GM21576 (cell line): ENCODE data around the gene LAMP2.

ENCODE experiments used
- ATAC-seq: cut with Tn5 transposase; IDR thresholded peaks from one replicate; pipeline ENCODE4 v1.9.1; 2021; ENCODE audit warnings: mild to moderate bottlenecking, moderate library complexity; ENCODE audit not compliant: unreplicated experiment

Gene LAMP2

DNA sequence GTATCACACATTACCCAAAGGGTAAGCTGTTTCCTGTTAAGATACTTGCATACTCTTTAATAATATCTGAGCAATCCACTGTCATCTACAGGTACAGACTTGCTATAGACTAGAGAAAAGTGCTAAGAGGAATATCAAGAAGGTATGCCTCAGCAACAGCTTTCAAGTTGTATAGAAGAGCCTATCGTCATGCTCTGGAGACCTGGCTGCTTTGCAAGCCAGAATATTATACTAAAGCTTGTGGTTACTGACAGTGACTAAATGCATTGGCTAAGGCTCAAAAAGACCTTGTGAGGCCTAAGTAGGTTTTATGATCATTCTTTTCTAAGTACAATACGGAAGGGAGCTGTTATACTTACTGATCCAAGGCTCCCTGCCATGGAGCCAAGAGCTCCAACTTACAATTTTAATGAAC, 11.3 kb downstream of the LAMP2 start:
- ATAC-seq, result peak; percentile 87

DNA sequence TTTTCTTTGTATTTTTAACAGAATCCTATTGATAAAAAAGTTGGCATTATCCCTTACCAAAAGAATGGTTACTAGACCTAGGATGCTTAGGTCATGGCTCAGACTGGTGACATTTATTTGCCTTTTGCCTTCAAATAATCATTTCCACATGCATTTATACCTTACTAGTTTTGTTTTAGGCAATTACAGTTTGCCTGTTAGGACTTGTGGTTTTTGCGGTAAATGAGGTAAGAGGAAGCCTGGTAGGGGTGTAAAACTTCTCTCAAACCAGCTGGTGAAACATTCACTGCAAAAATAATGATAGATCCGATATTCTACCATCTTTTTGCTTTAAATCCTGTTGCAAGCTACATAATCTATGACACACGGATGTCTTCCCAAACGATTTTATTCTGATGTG, 12.1 kb downstream of the LAMP2 start:
- peak; percentile 36 for ATAC-seq

- no peak for ATAC-seq
Measured at GRCh38 chrX:120453985-120454384, 15.1 kb downstream of the LAMP2 start.

DNA sequence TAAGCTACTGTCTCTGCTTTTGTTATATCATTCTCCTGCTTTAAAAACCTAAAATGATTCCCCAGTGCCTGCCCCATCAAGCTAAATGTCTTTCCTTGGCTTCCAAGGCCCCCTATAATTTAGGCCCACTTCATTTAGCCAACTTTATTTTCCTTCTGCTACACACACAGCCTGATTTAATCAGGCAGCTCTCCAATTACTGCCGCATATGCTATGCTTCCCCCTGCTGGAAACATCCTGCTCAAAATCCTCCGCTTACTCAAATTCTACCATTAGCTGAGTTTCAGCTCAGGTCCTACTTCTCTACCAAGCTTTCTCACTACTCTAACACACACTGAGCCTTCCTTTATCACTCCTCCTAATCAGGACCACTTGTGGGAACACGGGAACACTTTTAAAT, 17.0 kb downstream of the LAMP2 start:
- ATAC-seq, result no peak

GRCh38 chrX:120450163-120450562, 18.9 kb downstream of the LAMP2 start:
- no peak for ATAC-seq

GRCh38 chrX:120446498-120446897, 22.6 kb downstream of the LAMP2 start:
- ATAC-seq, result no peak

GRCh38 chrX:120439921-120440320, 29.2 kb downstream of the LAMP2 start:
- no peak for ATAC-seq

DNA sequence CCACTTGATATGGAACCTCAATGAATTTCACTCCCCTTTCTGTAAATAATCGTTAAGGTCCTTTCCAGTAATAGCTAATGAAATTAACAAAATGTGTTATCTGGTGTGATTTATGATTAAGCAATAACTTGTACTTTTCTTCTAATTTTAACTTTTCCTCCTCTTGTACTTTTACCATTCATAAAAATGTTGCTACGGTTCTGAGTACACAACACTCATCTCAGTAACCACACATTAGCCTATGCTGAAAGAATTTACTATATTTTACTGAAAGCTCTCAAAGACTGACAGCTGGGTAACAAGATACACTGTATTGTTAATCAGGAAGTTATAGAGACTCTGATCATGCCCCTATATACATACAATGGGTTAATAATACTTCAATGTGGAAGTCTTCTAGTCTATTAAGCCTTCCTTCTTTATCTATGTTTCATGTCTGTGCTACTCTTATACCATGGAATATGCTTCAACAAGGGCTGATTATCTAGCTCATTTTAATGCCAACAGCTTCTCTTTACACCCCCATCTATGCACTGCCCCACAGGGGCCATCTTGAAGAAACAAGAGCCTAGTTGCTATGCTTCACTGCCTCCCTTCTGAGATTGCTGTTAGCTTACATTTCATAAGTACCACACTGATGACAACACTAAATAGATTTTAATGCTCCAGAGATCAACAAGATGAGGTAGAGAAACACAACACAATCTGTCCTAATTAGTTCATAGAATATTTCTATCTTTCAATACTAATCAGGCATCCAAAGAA, 39.1 kb downstream of the LAMP2 start:
- no peak for ATAC-seq

GRCh38 chrX:120428309-120428708, 40.8 kb downstream of the LAMP2 start:
- ATAC-seq, result no peak

DNA sequence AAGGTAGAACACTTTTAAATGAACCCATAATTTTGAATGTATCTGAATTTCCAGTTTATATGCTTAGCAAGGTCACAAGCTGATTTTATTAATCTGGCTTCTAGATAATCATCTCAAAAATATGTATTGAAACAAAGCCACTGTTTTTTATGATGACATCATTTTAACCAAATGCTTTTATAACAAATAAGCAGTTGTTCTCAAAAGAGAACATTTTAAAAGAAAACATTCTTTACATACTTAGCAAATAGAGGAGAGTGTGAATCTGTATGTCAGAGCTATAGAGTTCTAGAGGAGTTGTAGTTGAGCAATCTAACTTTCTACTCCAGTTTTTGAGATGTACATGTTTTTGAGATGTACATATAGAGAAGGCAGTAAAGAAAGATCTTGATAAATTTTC, 42.5 kb downstream of the LAMP2 start:
- no peak for ATAC-seq

GRCh38 chrX:120419463-120419862, 49.6 kb downstream of the LAMP2 start:
- no peak for ATAC-seq

GRCh38 chrX:120408168-120408567, 60.9 kb downstream of the LAMP2 start:
- no peak for ATAC-seq

- no peak for ATAC-seq
Measured at GRCh38 chrX:120406638-120407037, 62.5 kb downstream of the LAMP2 start.

GRCh38 chrX:120402369-120402768, 66.7 kb downstream of the LAMP2 start:
- no peak for ATAC-seq

DNA sequence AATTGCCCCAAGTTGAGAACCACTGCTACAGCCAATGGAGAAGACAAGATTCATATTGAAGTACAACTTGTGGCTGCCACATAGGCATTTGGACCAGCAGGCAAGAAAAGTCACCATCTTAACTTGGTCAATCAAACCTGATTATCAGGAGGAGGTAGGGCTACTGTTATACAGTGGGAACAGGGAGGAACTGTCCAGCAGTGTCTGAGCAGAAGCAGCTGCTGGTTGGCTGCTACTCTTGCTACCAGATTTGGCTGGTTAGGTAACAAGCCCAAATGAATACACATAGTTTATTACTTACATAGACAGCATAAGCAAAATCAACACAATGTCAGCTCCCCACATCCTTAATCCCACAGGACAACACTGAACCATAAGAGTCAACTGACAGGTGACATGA, 67.8 kb downstream of the LAMP2 start:
- no peak for ATAC-seq

GRCh38 chrX:120380699-120381098, 88.4 kb downstream of the LAMP2 start:
- no peak for ATAC-seq

GRCh38 chrX:120379937-120380681, 89.0 kb downstream of the LAMP2 start:
- ATAC-seq, result no peak

- no peak for ATAC-seq
Measured at GRCh38 chrX:120378570-120378969, 90.5 kb downstream of the LAMP2 start.
